Measurements from ENCODE around the gene NRG3. TPM values are rescaled to one million over a fixed set of nuclear protein-coding genes. Genes with fewer than 3 reads are reported as not detected.

Gene NRG3
- total RNA-seq, 1 donor from 2014 or later, result 2.3 TPM

GRCh38 chr10:81957976-81958375, 83.0 kb downstream of the NRG3 start:
- H3K4me3 ChIP-seq, result no peak overlapping the region
- no peak for DNase-seq
- H3K27ac ChIP-seq, result no peak overlapping the region
- no peak for ATAC-seq
- H3K9me3 ChIP-seq, result no peaks in the 10 kb centered on the region
- no peaks in the 10 kb centered on the region for H3K27me3 ChIP-seq
- TF ChIP-seq, protein P1, sequence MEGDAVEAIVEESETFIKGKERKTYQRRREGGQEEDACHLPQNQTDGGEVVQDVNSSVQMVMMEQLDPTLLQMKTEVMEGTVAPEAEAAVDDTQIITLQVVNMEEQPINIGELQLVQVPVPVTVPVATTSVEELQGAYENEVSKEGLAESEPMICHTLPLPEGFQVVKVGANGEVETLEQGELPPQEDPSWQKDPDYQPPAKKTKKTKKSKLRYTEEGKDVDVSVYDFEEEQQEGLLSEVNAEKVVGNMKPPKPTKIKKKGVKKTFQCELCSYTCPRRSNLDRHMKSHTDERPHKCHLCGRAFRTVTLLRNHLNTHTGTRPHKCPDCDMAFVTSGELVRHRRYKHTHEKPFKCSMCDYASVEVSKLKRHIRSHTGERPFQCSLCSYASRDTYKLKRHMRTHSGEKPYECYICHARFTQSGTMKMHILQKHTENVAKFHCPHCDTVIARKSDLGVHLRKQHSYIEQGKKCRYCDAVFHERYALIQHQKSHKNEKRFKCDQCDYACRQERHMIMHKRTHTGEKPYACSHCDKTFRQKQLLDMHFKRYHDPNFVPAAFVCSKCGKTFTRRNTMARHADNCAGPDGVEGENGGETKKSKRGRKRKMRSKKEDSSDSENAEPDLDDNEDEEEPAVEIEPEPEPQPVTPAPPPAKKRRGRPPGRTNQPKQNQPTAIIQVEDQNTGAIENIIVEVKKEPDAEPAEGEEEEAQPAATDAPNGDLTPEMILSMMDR (IDR thresholded peaks at IDR 0.05), result no peak
- intact Hi-C loops (cut with DNase I), result no loop called here
- no peaks in the 10 kb centered on the region for H3K36me3 ChIP-seq
- no peaks in the 10 kb centered on the region for H3K4me1 ChIP-seq

DNA sequence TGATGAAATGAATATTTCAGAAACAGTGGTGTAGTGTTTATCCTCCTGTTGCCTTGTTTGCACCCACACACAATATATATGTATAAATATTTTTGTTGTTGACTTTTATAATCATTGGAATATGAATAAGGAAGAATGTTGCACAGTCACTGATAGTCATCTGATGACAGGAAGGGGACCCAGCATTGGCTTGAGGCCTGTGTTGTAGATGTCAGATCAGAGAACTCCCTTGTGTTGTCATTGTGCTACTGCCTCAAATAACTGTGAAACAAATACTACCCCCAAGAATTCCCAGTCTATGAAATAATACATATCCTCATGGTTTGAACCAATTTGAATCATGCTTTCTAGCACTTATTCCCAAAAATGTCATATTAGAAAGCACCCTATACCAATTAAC, 84.0 kb downstream of the NRG3 start:
- Histone ChIP-seq H3K27ac (no peak overlapping the region), H3K36me3 (no peaks in the 10 kb centered on the region), H3K4me1 (no peaks in the 10 kb centered on the region), H3K9me3 (no peaks in the 10 kb centered on the region), H3K4me3 (no peak overlapping the region), H3K27me3 (no peaks in the 10 kb centered on the region)
- no peak for DNase-seq
- intact Hi-C loops (cut with DNase I), result no loop called here
- no peak for ATAC-seq
- TF ChIP-seq, protein P1 (IDR thresholded peaks at IDR 0.05), result no peak

- ATAC-seq, result no peak
- Histone ChIP-seq H3K36me3 (no peaks in the 10 kb centered on the region), H3K4me3 (no peak overlapping the region), H3K9me3 (no peaks in the 10 kb centered on the region), H3K4me1 (no peaks in the 10 kb centered on the region), H3K27me3 (no peaks in the 10 kb centered on the region), H3K27ac (no peak overlapping the region)
- TF ChIP-seq, protein P1 (IDR thresholded peaks at IDR 0.05), result no peak
- no peak for DNase-seq
- intact Hi-C loops (cut with DNase I), result no loop called here
Measured at GRCh38 chr10:81961451-81962184, 86.6 kb downstream of the NRG3 start.

DNA sequence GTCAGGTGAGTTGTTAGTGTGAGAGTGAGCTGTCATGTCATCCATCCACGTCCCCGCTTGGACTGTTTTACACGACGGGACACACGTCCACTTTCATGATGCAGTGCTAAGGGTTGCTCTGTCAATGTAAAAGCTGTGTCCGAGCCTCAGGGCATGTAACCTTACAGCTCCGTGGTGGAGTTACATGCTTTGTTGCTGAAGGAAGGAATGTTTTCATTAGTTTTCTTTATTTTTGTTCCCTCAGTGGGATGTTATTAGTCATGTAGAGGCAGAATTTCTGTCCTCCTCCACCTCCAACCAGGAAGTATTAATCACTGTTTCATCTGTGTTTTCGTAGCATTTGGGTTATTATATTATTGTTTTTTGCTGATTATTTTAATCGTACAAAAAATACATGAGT, 88.6 kb downstream of the NRG3 start:
- TF ChIP-seq, protein P1 (IDR thresholded peaks at IDR 0.05), result no peak

GRCh38 chr10:81967716-81968115, 92.7 kb downstream of the NRG3 start:
- TF ChIP-seq, protein P1 (IDR thresholded peaks at IDR 0.05), result no peak
- DNase-seq (no peak), ATAC-seq (no peak)
- no peaks in the 10 kb centered on the region for H3K4me1 ChIP-seq
- no peak overlapping the region for H3K27ac ChIP-seq
- H3K27me3 ChIP-seq, result no peaks in the 10 kb centered on the region
- no peaks in the 10 kb centered on the region for H3K36me3 ChIP-seq
- peaks cover 6% of the 10 kb centered on the region for H3K9me3 ChIP-seq
- H3K4me3 ChIP-seq, result no peak overlapping the region
- intact Hi-C loops (cut with DNase I), result no loop called here

More for the DNA sequence above, 88.6 kb downstream of the NRG3 start:
- H3K4me3 ChIP-seq, result no peak overlapping the region
- no peaks in the 10 kb centered on the region for H3K27me3 ChIP-seq
- ATAC-seq (no peak), DNase-seq (no peak)
- intact Hi-C loops (cut with DNase I), result no loop called here
- H3K4me1 ChIP-seq, result no peaks in the 10 kb centered on the region
- no peaks in the 10 kb centered on the region for H3K36me3 ChIP-seq
- no peaks in the 10 kb centered on the region for H3K9me3 ChIP-seq
- no peak overlapping the region for H3K27ac ChIP-seq

Measured in upper lobe of right lung (tissue), 1 donor.